A673 (cell line): ENCODE results near the gene GPT2.

Experiments used
- EZH2 ChIP-seq: fragments of 200-600 bp; sonication (generic); IDR thresholded peaks from 2 replicates; pipeline ENCODE4 v1.6.1; 2017; ENCODE audit warnings: borderline replicate concordance, low read depth, mild to moderate bottlenecking, mixed read lengths, antibody characterized with exemption, low read length; ENCODE audit not compliant: poor library complexity, severe bottlenecking
- TF ChIP-seq, protein P1 (sequence below): fragments of 300-800, 200-600 bp; sonication (generic); conservative IDR thresholded peaks from 2 replicates; pipeline ENCODE4 v1.5.1; 2017; ENCODE audit warnings: low read depth, mild to moderate bottlenecking, antibody characterized with exemption, low read length, moderate library complexity, mixed read lengths

DNA sequence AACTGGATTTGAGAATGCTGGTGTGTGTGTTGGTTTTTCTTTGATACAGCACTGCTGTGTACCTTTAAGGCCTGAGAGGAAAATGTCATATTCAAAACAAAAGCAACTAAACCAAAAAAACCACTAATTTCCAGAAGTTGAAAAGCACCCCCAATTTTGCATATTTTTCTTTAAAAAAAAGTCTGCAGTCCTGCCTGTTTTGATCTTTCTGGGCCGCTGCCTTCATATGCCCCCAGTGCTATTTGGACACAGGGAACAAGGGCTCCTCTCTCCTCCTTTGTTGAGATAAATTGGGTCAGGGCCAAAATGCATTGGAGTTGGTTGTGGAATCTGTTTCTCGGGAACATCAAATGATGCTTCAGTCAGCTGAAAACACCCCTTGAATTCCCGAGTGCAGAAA, 26.9 kb downstream of the GPT2 start:
- TF ChIP-seq, protein P1, sequence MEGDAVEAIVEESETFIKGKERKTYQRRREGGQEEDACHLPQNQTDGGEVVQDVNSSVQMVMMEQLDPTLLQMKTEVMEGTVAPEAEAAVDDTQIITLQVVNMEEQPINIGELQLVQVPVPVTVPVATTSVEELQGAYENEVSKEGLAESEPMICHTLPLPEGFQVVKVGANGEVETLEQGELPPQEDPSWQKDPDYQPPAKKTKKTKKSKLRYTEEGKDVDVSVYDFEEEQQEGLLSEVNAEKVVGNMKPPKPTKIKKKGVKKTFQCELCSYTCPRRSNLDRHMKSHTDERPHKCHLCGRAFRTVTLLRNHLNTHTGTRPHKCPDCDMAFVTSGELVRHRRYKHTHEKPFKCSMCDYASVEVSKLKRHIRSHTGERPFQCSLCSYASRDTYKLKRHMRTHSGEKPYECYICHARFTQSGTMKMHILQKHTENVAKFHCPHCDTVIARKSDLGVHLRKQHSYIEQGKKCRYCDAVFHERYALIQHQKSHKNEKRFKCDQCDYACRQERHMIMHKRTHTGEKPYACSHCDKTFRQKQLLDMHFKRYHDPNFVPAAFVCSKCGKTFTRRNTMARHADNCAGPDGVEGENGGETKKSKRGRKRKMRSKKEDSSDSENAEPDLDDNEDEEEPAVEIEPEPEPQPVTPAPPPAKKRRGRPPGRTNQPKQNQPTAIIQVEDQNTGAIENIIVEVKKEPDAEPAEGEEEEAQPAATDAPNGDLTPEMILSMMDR, result no peak
- no peak for TF ChIP-seq EZH2
